DMS79 treated with DMSO at 0.1 percent for 48 hours (cell line): Measurements from ENCODE around the gene ASCC3.
A peak's percentile ranks its signal among the peaks of the same experiment; 100 is the strongest.

Experiments used
- DNase-seq: peaks from one replicate; lab custom pipeline; 2025; lab: John Stamatoyannopoulos, UW

Gene ASCC3

GRCh38 chr6:100491952-100492670 is 389.0 kb downstream of the ASCC3 start:
- no peak for DNase-seq

GRCh38 chr6:100490065-100490464 is 391.1 kb downstream of the ASCC3 start:
- DNase-seq, result no peak

GRCh38 chr6:100488244-100488643 is 392.9 kb downstream of the ASCC3 start:
- DNase-seq, result no peak

- DNase-seq, result no peak
These were observed 393.5 kb downstream of the ASCC3 start for GRCh38 chr6:100487638-100488037.

GRCh38 chr6:100485268-100485667 is 395.9 kb downstream of the ASCC3 start:
- no peak for DNase-seq

- no peak for DNase-seq
These were observed 396.7 kb downstream of the ASCC3 start for GRCh38 chr6:100484474-100484873.

GRCh38 chr6:100482698-100483097 is 398.4 kb downstream of the ASCC3 start:
- no peak for DNase-seq

GRCh38 chr6:100479179-100480035 is 401.7 kb downstream of the ASCC3 start:
- no peak for DNase-seq

- no peak for DNase-seq
These were observed 405.4 kb downstream of the ASCC3 start for GRCh38 chr6:100475554-100476320.

- no peak for DNase-seq
These were observed 407.9 kb downstream of the ASCC3 start for GRCh38 chr6:100473182-100473581.

GRCh38 chr6:100472674-100473073 is 408.5 kb downstream of the ASCC3 start:
- no peak for DNase-seq

GRCh38 chr6:100470422-100471120 is 410.6 kb downstream of the ASCC3 start:
- no peak for DNase-seq

- DNase-seq, result no peak
These were observed 411.8 kb downstream of the ASCC3 start for GRCh38 chr6:100469101-100469859.

- DNase-seq, result no peak
These were observed 413.0 kb downstream of the ASCC3 start for GRCh38 chr6:100468016-100468622.

GRCh38 chr6:100467129-100468015 is 413.8 kb downstream of the ASCC3 start:
- DNase-seq, result no peak

GRCh38 chr6:100466410-100467128 is 414.6 kb downstream of the ASCC3 start:
- no peak for DNase-seq

- DNase-seq, result peak; percentile 48
These were observed 415.3 kb downstream of the ASCC3 start for GRCh38 chr6:100465701-100466409.
